Sigmoid colon (tissue), 3 donors: ENCODE data around the gene ARMH3.

Source experiments
- CTCF ChIP-seq, 4 experiments: fragments of 450-650 bp in 3 of 4; fragments of 200-600 bp in 1 of 4; IDR thresholded peaks; one replicate each; pipeline ENCODE4 v1.5.1; 2016 to 2019; ENCODE audit warnings: antibody characterized with exemption in 4 of 4, mild to moderate bottlenecking in 3 of 4, moderate library complexity in 2 of 4
- POLR2A ChIP-seq, 2 donors: fragments of 450-650 bp; IDR thresholded peaks; one replicate each; pipeline ENCODE4 v1.6.1; 2016; ENCODE audit warnings: antibody characterized with exemption in 2 of 2, mild to moderate bottlenecking in 2 of 2, moderate library complexity in 2 of 2

GRCh38 chr10:101835362-101835761, 220.6 kb downstream of the ARMH3 start:
- TF ChIP-seq CTCF (IDR thresholded peaks at IDR 0.05) (no peak), POLR2A (IDR thresholded peaks at IDR 0.05) (no peak)
